Hematopoietic multipotent progenitor cell treated with erythropoietin and hydrocortisone succinate and interleukin-3 and kit ligand, for 17 days (in vitro differentiated cells): Measurements from ENCODE around the gene ASH1L.
"Not testable (repeated sequence)": the region's sequence is repeated elsewhere in the genome, so short reads cannot be mapped to it uniquely, and the experiment has no call there.

Experiments
- DNase-seq: peaks from one replicate; pipeline ENCODE4 v3.0.0-alpha.2; 2015; ENCODE audit warnings: low spot score

The ASH1L gene

GRCh38 chr1:155493595-155493994 lies 69.0 kb downstream of the ASH1L start:
- DNase-seq: not testable (repeated sequence)

DNA sequence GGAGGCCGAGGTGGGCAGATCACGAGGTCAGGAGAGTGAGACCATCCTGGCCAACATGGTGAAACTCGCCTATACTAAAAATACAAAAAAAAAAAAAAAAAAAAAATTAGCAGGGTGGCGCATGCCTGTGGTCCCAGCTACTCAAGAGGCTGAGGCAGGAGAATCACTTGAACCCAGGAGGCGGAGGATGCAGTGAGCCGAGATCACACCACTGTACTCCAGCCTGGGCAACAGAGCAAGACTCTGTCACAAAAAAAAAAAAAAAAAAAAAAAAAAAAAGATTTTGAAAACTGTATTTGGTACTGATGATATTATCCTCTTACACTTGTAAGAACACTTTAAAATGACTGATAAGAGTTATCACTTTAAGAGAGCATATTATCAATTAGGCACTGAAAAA lies 74.2 kb downstream of the ASH1L start:
- DNase-seq: not testable (repeated sequence)

- DNase-seq: no peak
Measured at GRCh38 chr1:155487541-155487940, 75.1 kb downstream of the ASH1L start.

- DNase-seq: not testable (repeated sequence)
Measured at GRCh38 chr1:155486952-155487351, 75.7 kb downstream of the ASH1L start.

GRCh38 chr1:155485945-155486344 lies 76.7 kb downstream of the ASH1L start:
- DNase-seq: no peak

DNA sequence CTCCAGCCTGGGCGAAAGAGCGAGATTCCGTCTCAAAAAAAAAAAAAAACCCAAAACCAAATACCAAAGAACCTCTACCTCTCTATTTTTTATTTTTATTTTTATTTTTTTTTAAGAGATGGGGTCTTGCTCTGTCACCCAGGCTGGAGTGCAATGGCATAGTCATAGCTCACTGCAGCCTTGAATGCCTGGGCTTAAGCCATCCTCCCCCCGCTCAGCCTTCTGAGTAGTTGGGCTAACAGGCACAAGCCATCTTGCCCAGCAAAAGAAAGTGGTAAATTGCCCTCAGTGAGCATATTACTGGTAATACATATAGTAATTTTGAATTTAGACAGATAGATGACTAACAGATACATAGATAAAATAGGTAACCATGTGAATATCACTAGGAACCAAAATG lies 77.4 kb downstream of the ASH1L start:
- no peak for DNase-seq

DNA sequence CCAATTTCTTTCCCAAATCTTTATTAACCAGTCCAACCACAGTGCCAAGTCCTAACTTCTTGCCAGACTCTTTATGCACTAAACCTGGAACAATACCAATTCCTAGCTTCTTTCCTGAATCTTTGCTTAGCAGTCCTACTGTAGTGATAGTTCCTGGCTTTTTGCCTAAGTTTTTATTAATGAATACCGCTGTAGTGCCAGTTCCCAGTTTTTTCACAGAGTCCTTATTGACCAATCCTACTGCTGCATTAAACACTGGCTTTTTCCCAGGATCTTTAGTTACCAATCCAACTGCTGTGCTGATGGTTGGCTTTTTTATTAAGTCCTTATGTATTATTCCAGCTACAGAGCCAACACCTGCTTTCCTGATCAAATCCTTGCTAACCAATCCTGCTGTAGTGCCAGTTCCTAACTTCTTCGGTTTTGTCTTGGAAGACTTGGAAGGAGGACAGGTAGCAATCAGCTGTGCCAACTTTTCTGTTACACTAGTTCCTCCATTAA lies 80.8 kb downstream of the ASH1L start:
- DNase-seq: no peak

- no peak for DNase-seq
Measured at GRCh38 chr1:155479205-155479604, 83.4 kb downstream of the ASH1L start.

DNA sequence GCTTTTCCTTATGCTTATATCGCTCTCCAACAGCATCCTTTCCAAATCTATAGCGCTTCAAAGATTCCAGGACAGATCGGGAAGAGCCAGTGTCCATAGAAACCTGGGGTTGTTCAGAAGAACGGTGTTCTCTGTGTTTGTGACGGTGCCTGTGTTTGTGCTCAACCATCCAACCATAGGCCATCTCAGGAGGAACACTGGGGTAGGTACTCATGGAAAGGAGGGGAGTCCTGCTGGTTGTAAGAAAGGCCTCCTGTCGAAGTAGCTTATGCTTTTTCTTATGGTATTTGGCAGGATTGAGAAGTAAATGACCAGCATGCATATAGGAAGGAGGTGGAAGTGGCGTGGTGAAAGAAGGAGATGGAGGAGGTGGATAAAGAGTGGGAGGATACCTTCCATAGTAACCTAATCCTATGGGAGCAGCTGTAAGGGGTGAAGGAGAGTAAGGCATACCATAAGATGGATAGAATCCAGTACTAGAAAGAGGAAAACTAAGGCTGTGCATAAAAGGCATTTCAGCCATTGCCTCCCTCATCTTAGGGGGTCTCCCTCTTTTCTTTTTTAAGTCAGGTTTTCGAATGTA lies 84.2 kb downstream of the ASH1L start:
- DNase-seq: no peak

DNA sequence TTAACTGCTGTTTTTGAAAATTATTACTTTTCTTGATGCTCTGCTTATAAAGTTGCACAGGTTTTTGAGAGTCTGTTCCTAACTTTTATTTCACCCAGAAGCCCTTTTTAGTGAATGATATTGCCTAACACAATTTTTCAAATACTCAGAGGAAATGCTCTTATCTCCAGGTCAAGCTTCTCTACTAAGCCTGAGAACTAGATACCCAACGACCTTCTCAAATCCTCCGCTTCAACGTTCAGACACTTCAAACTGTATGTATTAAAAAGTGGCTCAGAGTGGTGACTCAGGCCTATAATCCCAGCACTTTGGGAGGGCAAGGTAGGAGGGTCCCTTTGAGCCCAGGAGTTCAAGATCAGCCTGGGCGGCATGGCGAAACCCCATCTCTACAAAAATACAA lies 88.5 kb downstream of the ASH1L start:
- DNase-seq: no peak

- no peak for DNase-seq
Measured at GRCh38 chr1:155473151-155473821, 89.3 kb downstream of the ASH1L start.

- no peak for DNase-seq
Measured at GRCh38 chr1:155472491-155473083, 90.0 kb downstream of the ASH1L start.

DNA sequence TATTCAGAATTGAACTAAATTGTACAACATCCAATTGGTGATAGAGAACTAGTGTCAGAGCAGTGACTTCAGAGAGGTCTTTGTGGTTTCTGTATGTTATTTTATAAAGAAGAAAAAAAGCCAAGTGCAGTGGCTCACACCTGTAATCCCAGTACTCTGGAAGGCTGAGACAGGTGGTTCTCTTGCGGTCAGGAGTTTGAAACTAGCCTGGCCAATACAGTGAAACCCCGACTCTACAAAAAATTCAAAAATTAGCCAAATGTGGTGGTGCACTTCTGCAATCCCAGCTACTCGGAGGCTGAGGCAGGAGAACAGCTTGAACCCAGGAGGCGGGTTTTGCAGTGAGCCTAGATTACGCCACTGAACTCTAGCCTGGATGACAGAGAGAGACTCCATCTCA lies 90.7 kb downstream of the ASH1L start:
- no peak for DNase-seq

- no peak for DNase-seq
Measured at GRCh38 chr1:155471026-155471425, 91.6 kb downstream of the ASH1L start.

DNA sequence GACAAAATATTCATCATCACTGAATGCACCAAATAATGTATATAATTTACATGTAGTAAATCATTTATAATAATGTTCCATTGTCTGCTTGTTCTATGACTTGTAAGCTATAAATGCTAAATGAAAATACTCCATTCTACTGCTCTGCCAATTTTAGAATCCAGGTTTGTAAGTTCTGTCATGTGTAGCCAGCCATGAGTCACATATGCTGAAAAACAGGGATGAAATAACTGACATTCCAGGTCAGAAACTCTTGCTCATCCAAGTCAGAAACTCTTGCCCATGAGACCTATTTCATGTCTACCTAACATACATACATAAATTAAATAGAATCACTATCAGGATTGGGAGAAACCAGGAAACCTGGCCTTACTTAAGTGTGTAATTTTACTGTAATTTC lies 95.6 kb downstream of the ASH1L start:
- DNase-seq: no peak

DNA sequence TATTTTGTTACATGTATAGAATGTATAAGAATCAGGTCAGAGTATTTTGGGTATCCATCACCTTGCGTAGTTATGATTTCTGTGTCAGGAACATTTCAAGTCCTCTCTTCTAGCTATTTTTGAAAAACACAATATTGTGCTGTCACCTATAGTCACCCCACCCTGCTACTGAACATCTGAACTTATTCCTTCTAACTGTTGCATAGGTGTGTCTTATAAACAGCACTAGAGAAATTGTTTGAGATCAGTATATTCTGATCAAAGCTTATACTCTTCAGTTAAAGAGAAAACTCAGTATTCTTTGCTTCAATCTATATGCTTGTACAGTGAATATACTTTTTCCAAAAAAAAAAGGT lies 96.0 kb downstream of the ASH1L start:
- DNase-seq: no peak

DNA sequence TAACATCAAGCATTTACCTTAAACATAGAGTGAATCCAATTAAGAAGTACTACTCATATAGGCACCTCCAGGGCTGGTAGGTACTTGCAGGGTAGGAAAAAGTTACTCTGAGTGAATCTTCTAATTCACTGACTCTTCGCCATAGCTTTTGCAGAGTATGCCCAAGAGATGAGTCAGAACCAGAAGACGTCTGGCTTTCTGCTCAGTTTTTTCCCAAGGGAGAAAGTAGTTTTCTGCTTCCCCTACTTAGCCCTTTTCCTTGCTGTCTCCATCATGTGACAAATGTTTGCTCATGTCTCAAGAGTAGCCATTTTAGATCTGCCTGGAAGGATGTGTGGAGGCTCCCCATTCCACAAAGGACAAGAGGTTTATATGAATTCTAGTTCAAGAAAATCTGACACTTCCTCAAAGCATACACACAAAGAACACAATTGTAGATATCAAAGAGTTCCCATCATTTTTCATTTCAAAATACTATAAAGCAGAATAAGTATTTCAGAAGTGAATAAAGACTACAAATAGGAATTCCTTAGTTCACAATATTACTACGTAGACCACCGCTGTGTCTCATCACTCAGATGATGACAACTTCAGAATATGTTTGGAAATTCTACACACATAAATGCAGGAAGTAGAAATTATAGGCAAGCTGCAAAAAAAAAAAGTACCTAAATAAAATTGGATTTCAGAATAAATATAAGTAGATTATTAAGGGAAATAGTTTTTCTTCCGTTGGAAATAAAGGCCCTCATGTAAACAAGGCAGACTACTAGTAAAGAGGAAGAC lies 98.5 kb downstream of the ASH1L start:
- DNase-seq: no peak

DNA sequence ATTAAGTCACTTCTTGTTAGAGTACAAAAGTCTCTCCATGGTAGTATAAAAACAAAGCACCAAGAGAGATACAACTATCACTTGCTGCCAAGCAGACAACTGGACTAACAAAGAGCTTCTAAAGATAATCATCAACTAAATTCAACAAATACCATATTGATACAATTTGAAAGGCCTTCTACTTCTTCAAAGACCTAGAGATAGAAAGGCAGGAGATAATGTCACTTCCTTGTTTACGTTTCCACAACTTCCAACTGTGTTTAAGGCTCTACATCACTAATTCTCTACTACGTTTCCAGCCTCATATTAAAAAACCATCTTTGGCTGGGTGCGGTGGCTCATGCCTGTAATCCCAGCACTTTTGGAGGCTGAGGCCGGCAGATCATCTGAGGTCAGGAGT lies 104.5 kb downstream of the ASH1L start:
- no peak for DNase-seq

GRCh38 chr1:155457266-155457665 lies 105.3 kb downstream of the ASH1L start:
- no peak for DNase-seq

- DNase-seq: no peak
Measured at GRCh38 chr1:155455588-155456195, 106.9 kb downstream of the ASH1L start.

GRCh38 chr1:155454096-155454495 lies 108.5 kb downstream of the ASH1L start:
- DNase-seq: no peak

DNA sequence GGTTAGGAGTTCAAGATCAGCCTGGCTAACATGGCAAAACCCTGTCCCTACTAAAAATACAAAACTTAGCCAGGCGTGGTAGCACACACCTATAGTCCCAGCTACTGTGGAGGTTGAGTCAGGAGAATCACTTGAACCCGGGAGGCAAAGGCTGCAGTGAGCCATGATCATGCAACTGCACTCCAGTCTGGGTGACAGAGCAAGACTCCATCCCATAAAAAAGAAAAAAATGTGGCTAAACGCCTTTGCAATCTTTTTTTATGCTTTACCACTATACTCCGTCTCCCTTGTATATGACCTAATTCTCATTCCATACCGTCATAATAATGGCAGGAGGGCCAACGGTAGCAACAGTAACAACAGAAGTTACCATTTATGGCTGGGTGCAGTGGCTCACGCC lies 109.5 kb downstream of the ASH1L start:
- DNase-seq: no peak
